ENCODE results near the gene ZNF639.

DNA sequence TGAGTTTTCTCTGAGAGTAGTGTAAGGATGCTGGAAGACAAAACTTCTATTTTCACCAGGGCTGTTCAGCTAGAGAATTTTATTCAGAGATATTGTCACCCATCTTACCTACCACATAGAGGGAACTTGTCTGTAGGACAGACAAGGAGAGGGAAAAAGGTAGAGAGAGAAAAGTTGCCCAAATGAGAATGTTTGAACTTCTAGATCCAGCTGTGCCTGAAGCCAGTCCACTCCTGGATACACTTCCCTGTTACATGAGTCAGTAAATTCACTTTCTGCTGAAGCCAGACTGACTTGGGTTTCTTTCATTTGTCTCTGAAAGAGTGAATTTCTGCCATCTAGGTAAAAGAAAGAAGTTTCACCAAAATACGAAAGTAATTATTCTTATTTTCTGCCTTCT is 44.7 kb upstream of the ZNF639 start:
- TF ChIP-seq EP300 (IDR thresholded peaks at IDR 0.05) (no peak), CTCF (IDR thresholded peaks at IDR 0.05) (no peak)
